ENCODE measurements around the gene SSR4.

SSR4 gene

DNA sequence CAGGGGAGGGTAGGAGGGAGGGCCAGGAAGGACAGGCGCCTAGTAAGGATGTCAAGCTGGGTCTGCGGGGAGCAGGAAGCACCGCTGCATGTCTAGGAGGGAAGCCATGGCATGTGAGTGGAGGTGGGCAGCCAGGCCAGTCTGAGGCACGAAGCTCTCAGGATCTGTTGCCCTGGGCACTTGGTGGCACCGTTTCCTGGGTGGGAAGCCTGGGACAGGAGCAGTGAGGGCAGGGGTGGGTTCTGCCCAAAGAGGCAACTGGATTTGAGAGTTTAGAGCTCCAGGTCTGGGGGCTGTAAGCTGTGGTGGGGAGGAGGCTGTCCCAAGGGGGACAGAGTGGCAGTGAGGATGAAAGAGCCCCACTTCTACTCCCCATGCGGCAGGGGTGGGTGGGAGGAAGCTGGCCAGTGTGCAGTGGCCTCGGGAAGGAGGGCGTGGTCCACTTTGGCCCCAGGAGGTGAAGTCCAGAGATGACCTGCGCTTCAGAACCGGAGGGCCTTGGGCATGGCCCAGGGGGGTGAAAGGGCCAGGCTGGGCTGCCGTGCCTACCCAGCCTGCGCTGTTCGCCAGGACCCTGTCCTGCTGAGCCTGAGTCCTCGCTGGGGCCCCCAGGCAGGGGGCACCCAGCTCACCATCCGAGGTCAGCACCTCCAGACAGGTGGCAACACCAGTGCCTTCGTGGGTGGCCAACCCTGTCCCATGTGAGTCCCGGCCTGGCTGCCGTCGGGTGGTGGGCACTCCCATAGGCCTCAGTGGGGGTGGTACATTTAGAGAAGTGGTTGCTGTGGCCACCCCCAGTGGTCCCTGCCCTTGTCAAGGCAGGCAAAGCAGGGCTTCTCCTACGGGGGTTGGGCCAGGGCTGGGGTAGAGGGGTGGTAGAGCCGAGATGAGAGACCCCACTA, 21.9 kb upstream of the SSR4 start:
- no peaks in the 10 kb centered on the region for H3K79me2 ChIP-seq (ENCODE audit: insufficient read depth, low read length)
- no peaks in the 10 kb centered on the region for H3F3A ChIP-seq (ENCODE audit: insufficient read depth, low read length)
- TF ChIP-seq, protein P1, sequence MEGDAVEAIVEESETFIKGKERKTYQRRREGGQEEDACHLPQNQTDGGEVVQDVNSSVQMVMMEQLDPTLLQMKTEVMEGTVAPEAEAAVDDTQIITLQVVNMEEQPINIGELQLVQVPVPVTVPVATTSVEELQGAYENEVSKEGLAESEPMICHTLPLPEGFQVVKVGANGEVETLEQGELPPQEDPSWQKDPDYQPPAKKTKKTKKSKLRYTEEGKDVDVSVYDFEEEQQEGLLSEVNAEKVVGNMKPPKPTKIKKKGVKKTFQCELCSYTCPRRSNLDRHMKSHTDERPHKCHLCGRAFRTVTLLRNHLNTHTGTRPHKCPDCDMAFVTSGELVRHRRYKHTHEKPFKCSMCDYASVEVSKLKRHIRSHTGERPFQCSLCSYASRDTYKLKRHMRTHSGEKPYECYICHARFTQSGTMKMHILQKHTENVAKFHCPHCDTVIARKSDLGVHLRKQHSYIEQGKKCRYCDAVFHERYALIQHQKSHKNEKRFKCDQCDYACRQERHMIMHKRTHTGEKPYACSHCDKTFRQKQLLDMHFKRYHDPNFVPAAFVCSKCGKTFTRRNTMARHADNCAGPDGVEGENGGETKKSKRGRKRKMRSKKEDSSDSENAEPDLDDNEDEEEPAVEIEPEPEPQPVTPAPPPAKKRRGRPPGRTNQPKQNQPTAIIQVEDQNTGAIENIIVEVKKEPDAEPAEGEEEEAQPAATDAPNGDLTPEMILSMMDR (IDR thresholded peaks at IDR 0.05; ENCODE audit: low read length) = no peak
- no peak for TF ChIP-seq EZH2 (IDR thresholded peaks at IDR 0.05; ENCODE audit: borderline replicate concordance, low read length)
- no peak overlapping the region for H3K4me3 ChIP-seq (ENCODE audit: low read depth, low read length, poor library complexity, severe bottlenecking)
- no peaks in the 10 kb centered on the region for H3K9me2 ChIP-seq (ENCODE audit: low read depth, low read length)
- no peaks in the 10 kb centered on the region for H4K20me1 ChIP-seq (ENCODE audit: insufficient read depth, low read length)
- no peaks in the 10 kb centered on the region for H3K27me3 ChIP-seq (ENCODE audit: insufficient read depth, low read length)
- no peak overlapping the region for H2AFZ ChIP-seq (ENCODE audit: low read length)
- H3K9ac ChIP-seq (ENCODE audit: low read length) = no peak overlapping the region
- H3K36me3 ChIP-seq (ENCODE audit: insufficient read depth, low read length) = no peaks in the 10 kb centered on the region
- H3K4me2 ChIP-seq (ENCODE audit: low read length) = no peak overlapping the region
- no peaks in the 10 kb centered on the region for H3K9me3 ChIP-seq (ENCODE audit: low read length)
- no peaks in the 10 kb centered on the region for H3K4me1 ChIP-seq (ENCODE audit: insufficient read depth, low read length, severe bottlenecking)
- no peak overlapping the region for H3K27ac ChIP-seq (ENCODE audit: low read depth, low read length, poor library complexity, severe bottlenecking)

DNA sequence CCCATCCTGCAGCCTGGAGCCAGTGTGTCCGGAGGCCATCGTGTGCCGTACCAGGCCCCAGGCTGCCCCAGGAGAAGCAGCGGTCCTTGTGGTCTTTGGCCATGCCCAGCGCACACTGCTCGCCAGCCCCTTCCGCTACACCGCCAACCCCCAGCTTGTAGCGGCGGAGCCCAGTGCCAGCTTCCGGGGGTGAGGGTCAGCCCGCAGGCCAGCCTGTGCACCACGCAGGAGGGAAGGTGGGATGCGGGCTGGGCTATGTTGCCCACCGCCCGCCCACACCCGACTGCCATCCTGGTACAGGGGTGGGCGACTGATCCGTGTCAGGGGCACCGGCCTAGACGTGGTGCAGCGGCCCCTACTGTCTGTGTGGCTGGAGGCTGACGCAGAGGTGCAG, 21.3 kb upstream of the SSR4 start:
- Histone ChIP-seq H3K27ac (ENCODE audit: low read depth, low read length, poor library complexity, severe bottlenecking) (no peak overlapping the region), H2AFZ (ENCODE audit: low read length) (no peak overlapping the region), H3K9me3 (ENCODE audit: low read length) (no peaks in the 10 kb centered on the region), H3K36me3 (ENCODE audit: insufficient read depth, low read length) (no peaks in the 10 kb centered on the region), H4K20me1 (ENCODE audit: insufficient read depth, low read length) (no peaks in the 10 kb centered on the region), H3K9ac (ENCODE audit: low read length) (no peak overlapping the region), H3K4me3 (ENCODE audit: low read depth, low read length, poor library complexity, severe bottlenecking) (no peak overlapping the region), H3K4me2 (ENCODE audit: low read length) (no peak overlapping the region), H3K27me3 (ENCODE audit: insufficient read depth, low read length) (no peaks in the 10 kb centered on the region), H3K79me2 (ENCODE audit: insufficient read depth, low read length) (no peaks in the 10 kb centered on the region), H3K9me2 (ENCODE audit: low read depth, low read length) (no peaks in the 10 kb centered on the region), H3F3A (ENCODE audit: insufficient read depth, low read length) (no peaks in the 10 kb centered on the region), H3K4me1 (ENCODE audit: insufficient read depth, low read length, severe bottlenecking) (no peaks in the 10 kb centered on the region)
- no peak for TF ChIP-seq EZH2 (IDR thresholded peaks at IDR 0.05; ENCODE audit: borderline replicate concordance, low read length)
- TF ChIP-seq, protein P1 (IDR thresholded peaks at IDR 0.05; ENCODE audit: low read length) = peak; percentile 24; the same call in 1 of the 2 replicates

DNA sequence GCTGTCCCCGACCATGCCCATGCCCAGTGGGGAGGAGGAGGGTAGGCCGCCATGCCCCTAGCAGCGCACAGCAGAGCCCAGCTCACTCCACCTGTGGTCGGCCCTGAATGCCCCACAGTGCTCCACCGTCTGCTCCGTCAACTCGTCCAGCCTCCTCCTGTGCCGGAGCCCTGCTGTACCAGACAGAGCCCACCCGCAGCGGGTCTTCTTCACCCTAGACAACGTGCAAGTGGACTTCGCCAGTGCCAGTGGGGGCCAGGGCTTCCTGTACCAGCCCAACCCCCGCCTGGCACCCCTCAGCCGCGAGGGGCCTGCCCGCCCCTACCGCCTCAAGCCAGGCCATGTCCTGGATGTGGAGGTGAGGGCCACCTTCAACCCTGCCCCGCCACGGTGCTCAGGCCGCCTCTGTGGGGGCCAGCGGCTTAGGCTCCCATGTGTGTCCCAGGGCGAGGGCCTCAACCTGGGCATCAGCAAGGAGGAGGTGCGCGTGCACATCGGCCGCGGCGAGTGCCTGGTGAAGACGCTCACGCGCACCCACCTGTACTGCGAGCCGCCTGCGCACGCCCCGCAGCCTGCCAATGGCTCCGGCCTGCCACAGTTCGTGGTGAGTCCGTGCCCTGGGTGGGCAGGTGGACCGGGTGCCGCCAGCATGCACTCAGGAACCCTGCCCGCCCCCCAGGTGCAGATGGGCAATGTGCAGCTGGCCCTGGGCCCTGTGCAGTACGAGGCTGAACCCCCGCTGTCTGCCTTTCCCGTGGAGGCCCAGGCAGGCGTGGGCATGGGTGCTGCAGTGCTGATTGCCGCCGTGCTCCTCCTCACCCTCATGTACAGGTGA, 20.5 kb upstream of the SSR4 start:
- Histone ChIP-seq H3K4me1 (ENCODE audit: insufficient read depth, low read length, severe bottlenecking) (no peaks in the 10 kb centered on the region), H3K79me2 (ENCODE audit: insufficient read depth, low read length) (no peaks in the 10 kb centered on the region), H4K20me1 (ENCODE audit: insufficient read depth, low read length) (no peaks in the 10 kb centered on the region), H3K9me3 (ENCODE audit: low read length) (no peaks in the 10 kb centered on the region), H3K4me3 (ENCODE audit: low read depth, low read length, poor library complexity, severe bottlenecking) (no peak overlapping the region), H3K4me2 (ENCODE audit: low read length) (no peak overlapping the region), H3K9me2 (ENCODE audit: low read depth, low read length) (no peaks in the 10 kb centered on the region), H3K27ac (ENCODE audit: low read depth, low read length, poor library complexity, severe bottlenecking) (no peak overlapping the region), H3F3A (ENCODE audit: insufficient read depth, low read length) (no peaks in the 10 kb centered on the region), H2AFZ (ENCODE audit: low read length) (no peak overlapping the region), H3K27me3 (ENCODE audit: insufficient read depth, low read length) (no peaks in the 10 kb centered on the region), H3K9ac (ENCODE audit: low read length) (no peak overlapping the region), H3K36me3 (ENCODE audit: insufficient read depth, low read length) (no peaks in the 10 kb centered on the region)
- TF ChIP-seq, protein P1 (IDR thresholded peaks at IDR 0.05; ENCODE audit: low read length) = no peak
- no peak for TF ChIP-seq EZH2 (IDR thresholded peaks at IDR 0.05; ENCODE audit: borderline replicate concordance, low read length)
